ENCODE measurements around the gene MGAT4A.

MGAT4A gene

GRCh38 chr2:98592565-98592964, 138.4 kb downstream of the MGAT4A start:
- ATAC-seq = peak; percentile 20; the same call in 1 of the 3 replicates
- TF ChIP-seq RARB (CRISPR knock-in tag; IDR thresholded peaks at IDR 0.05) = no peak
- TF ChIP-seq ZC3H10 (CRISPR knock-in tag; IDR thresholded peaks at IDR 0.05) = no peak
- TF ChIP-seq ESRRG (CRISPR knock-in tag; IDR thresholded peaks at IDR 0.05) = no peak
- TF ChIP-seq TOX (CRISPR knock-in tag; IDR thresholded peaks at IDR 0.05; ENCODE audit: borderline replicate concordance) = no peak
- no peak for TF ChIP-seq CSDC2 (CRISPR knock-in tag; IDR thresholded peaks at IDR 0.05)
- TF ChIP-seq TSHZ2 (CRISPR knock-in tag; IDR thresholded peaks at IDR 0.05) = no peak
- no peak for TF ChIP-seq SNAI2 (CRISPR knock-in tag; IDR thresholded peaks at IDR 0.05)

- ATAC-seq = no peak
- TF ChIP-seq TSHZ2 (CRISPR knock-in tag; IDR thresholded peaks at IDR 0.05) (no peak), ESRRG (CRISPR knock-in tag; IDR thresholded peaks at IDR 0.05) (no peak), CSDC2 (CRISPR knock-in tag; IDR thresholded peaks at IDR 0.05) (no peak), TOX (CRISPR knock-in tag; IDR thresholded peaks at IDR 0.05; ENCODE audit: borderline replicate concordance) (no peak), SNAI2 (CRISPR knock-in tag; IDR thresholded peaks at IDR 0.05) (no peak)
Measured at GRCh38 chr2:98589489-98589888, 141.4 kb downstream of the MGAT4A start.

- no peak for TF ChIP-seq ZC3H10 (CRISPR knock-in tag; IDR thresholded peaks at IDR 0.05)
- TF ChIP-seq BACH2 (CRISPR knock-in tag; IDR thresholded peaks at IDR 0.05; ENCODE audit: borderline replicate concordance) = no peak
- no peak for TF ChIP-seq ESRRG (CRISPR knock-in tag; IDR thresholded peaks at IDR 0.05)
- no peak for TF ChIP-seq SNAI2 (CRISPR knock-in tag; IDR thresholded peaks at IDR 0.05)
- TF ChIP-seq POU6F1 (CRISPR knock-in tag; IDR thresholded peaks at IDR 0.05; ENCODE audit: borderline replicate concordance, low read depth) = no peak
- no peak for TF ChIP-seq ARNTL (CRISPR knock-in tag; IDR thresholded peaks at IDR 0.05; ENCODE audit: borderline replicate concordance, low read depth)
- TF ChIP-seq CREB5 (CRISPR knock-in tag; IDR thresholded peaks at IDR 0.05; ENCODE audit: low read depth) = no peak
- no peak for TF ChIP-seq GLIS3 (CRISPR knock-in tag; IDR thresholded peaks at IDR 0.05)
- no peak for TF ChIP-seq TOX (CRISPR knock-in tag; IDR thresholded peaks at IDR 0.05; ENCODE audit: borderline replicate concordance)
- TF ChIP-seq ZNF565 (CRISPR knock-in tag; conservative IDR thresholded peaks at IDR 0.05; ENCODE audit: low read depth) = no peak
- no peak for TF ChIP-seq CSDC2 (CRISPR knock-in tag; IDR thresholded peaks at IDR 0.05)
- no peak for TF ChIP-seq CSRNP3 (CRISPR knock-in tag; IDR thresholded peaks at IDR 0.05)
- no peak for TF ChIP-seq PPARA (CRISPR knock-in tag; IDR thresholded peaks at IDR 0.05; ENCODE audit: borderline replicate concordance)
- no peak for TF ChIP-seq ISL1 (CRISPR knock-in tag; IDR thresholded peaks at IDR 0.05)
- TF ChIP-seq ZFP30 (CRISPR knock-in tag; IDR thresholded peaks at IDR 0.05) = no peak
- no peak for TF ChIP-seq ZNF8 (CRISPR knock-in tag; IDR thresholded peaks at IDR 0.05)
- no peak for TF ChIP-seq ZFP3 (CRISPR knock-in tag; IDR thresholded peaks at IDR 0.05)
- no peak for ATAC-seq
Measured at GRCh38 chr2:98588880-98589431, 142.0 kb downstream of the MGAT4A start.
